WERI-Rb-1 (cell line): ENCODE results near the gene NKAIN4.

Experiments
- DNase-seq: peaks from one replicate; pipeline ENCODE4 v3.0.0-alpha.2; 2020
- H3K27ac ChIP-seq: fragments of 250-450 bp; sonication (Bioruptor Pico); 2 replicates; pipeline ENCODE4 v1.5.1; 2020; ENCODE audit warnings: mild to moderate bottlenecking, moderate library complexity
- H3K27me3 ChIP-seq: fragments of 250-450 bp; sonication (Bioruptor Pico); 2 replicates; pipeline ENCODE4 v1.5.1; 2021; ENCODE audit warnings: mild to moderate bottlenecking, low read depth, moderate library complexity; ENCODE audit not compliant: insufficient read depth, severe bottlenecking
- H3K36me3 ChIP-seq: fragments of 250-450 bp; sonication (Bioruptor Pico); 2 replicates; pipeline ENCODE4 v1.5.1; 2020; ENCODE audit warnings: mild to moderate bottlenecking, moderate library complexity
- H3K4me3 ChIP-seq: 2 replicates; pipeline ENCODE4 v1.5.1; 2011; ENCODE audit warnings: low read depth, mild to moderate bottlenecking, control low read depth, low read length
- H3K9me3 ChIP-seq: fragments of 250-450 bp; sonication (Bioruptor Pico); 2 replicates; pipeline ENCODE4 v1.5.1; 2021; ENCODE audit warnings: mild to moderate bottlenecking, moderate library complexity; ENCODE audit not compliant: severe bottlenecking
- TF ChIP-seq, protein P1 (sequence below): IDR thresholded peaks from 2 replicates; pipeline ENCODE4 v1.5.1; 2011; ENCODE audit warnings: low read depth, mild to moderate bottlenecking, control low read depth, inconsistent platforms, low read length

The NKAIN4 gene

GRCh38 chr20:63233924-63234323 lies 20.3 kb downstream of the NKAIN4 start:
- Histone ChIP-seq H3K27ac (no peak overlapping the region), H3K4me3 (no peak overlapping the region), H3K36me3 (no peaks in the 10 kb centered on the region), H3K9me3 (no peaks in the 10 kb centered on the region), H3K27me3 (no peaks in the 10 kb centered on the region)
- TF ChIP-seq, protein P1, sequence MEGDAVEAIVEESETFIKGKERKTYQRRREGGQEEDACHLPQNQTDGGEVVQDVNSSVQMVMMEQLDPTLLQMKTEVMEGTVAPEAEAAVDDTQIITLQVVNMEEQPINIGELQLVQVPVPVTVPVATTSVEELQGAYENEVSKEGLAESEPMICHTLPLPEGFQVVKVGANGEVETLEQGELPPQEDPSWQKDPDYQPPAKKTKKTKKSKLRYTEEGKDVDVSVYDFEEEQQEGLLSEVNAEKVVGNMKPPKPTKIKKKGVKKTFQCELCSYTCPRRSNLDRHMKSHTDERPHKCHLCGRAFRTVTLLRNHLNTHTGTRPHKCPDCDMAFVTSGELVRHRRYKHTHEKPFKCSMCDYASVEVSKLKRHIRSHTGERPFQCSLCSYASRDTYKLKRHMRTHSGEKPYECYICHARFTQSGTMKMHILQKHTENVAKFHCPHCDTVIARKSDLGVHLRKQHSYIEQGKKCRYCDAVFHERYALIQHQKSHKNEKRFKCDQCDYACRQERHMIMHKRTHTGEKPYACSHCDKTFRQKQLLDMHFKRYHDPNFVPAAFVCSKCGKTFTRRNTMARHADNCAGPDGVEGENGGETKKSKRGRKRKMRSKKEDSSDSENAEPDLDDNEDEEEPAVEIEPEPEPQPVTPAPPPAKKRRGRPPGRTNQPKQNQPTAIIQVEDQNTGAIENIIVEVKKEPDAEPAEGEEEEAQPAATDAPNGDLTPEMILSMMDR, result no peak
- DNase-seq, result no peak

DNA sequence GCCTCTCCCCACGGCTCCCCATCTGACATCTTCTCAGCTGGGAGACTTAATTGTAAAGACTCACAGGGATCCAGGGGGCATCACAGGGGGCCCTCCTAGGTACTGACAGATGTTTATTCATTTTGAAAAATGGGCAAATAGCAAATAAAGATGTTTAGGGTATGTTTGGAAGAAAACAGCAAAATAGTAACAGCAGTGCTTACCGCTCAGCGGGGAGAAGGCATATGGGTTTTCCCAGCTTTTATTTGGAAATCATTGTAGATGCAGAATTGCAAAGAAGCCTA lies 21.3 kb downstream of the NKAIN4 start:
- Histone ChIP-seq H3K4me3 (no peak overlapping the region), H3K27ac (no peak overlapping the region), H3K36me3 (no peaks in the 10 kb centered on the region), H3K9me3 (no peaks in the 10 kb centered on the region), H3K27me3 (no peaks in the 10 kb centered on the region)
- TF ChIP-seq, protein P1, result no peak
- DNase-seq, result no peak

DNA sequence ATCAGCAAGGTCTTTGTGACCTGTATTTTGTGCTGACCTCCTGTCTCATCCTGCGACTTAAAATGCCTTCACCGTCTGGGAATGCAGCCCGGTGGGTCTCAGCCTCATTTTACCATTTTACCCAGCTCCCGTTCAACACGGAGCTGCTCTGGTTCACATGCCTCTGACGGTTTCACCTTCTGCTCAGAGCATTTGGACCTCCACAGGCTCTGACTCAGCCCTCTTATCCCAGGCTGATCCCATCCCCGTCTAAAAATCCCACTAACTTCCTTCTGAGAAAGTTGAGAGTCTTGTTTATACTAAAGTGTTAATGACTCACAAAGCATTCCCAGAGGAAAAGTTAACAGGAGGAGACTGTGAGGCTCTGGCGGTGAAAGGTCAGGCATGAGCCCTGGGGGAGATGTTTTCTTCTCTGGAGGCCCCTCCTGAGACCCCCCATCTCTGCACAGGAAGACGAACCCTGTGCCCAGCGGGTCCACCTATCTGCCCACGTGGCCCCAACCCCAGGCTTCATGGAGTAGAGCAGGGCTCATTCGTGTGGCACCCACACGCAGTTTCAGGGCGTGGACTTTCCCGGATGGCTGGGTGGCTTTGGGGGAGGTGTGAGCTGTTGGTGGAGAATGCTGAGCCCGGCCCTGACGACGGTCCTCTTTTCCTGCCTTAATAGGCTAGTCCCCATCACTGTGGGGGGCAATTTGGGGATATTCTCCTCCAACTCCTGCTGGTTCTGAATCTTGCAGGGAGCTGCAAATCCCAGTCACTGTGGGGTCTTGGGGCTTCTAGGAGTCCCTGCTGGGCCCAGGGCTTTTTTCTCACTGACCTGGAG lies 21.8 kb downstream of the NKAIN4 start:
- no peaks in the 10 kb centered on the region for H3K27me3 ChIP-seq
- H3K4me3 ChIP-seq, result no peak overlapping the region
- H3K36me3 ChIP-seq, result no peaks in the 10 kb centered on the region
- no peak for DNase-seq
- H3K9me3 ChIP-seq, result no peaks in the 10 kb centered on the region
- TF ChIP-seq, protein P1, result no peak
- no peak overlapping the region for H3K27ac ChIP-seq

- no peaks in the 10 kb centered on the region for H3K27me3 ChIP-seq
Observed at GRCh38 chr20:63230800-63231268, 23.4 kb downstream of the NKAIN4 start.

GRCh38 chr20:63228806-63229205 lies 25.5 kb downstream of the NKAIN4 start:
- H3K4me3 ChIP-seq, result no peak overlapping the region
- no peak for DNase-seq
- no peaks in the 10 kb centered on the region for H3K27me3 ChIP-seq
- no peaks in the 10 kb centered on the region for H3K36me3 ChIP-seq
- no peak overlapping the region for H3K27ac ChIP-seq
- TF ChIP-seq, protein P1, result no peak
- H3K9me3 ChIP-seq, result no peaks in the 10 kb centered on the region

More at GRCh38 chr20:63230800-63231268, 23.4 kb downstream of the NKAIN4 start:
- no peak overlapping the region for H3K27ac ChIP-seq
- H3K36me3 ChIP-seq, result no peaks in the 10 kb centered on the region
- no peaks in the 10 kb centered on the region for H3K9me3 ChIP-seq
- DNase-seq, result peak; percentile 85
- TF ChIP-seq, protein P1, result peak; percentile 86
- no peak overlapping the region for H3K4me3 ChIP-seq

DNA sequence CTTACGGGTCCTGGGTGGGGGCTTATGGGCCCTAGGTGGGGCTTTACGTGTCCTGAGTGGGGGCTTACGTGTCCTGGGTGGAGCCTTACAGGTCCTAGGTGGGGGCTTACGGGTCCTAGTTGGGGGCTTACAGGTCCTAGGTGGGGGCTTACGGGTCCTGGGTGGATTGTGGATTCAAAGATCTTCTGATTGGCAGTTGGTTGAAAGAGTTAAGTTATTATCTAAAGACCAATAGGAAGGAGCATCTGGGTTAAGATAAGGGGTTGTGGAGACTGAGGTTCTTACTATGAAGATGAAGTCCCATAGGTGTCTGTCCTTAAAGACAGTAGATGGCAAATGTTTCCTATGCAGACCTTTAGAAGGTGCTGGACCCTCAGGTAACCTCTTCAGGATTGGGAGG lies 27.0 kb downstream of the NKAIN4 start:
- no peak overlapping the region for H3K27ac ChIP-seq
- no peak for DNase-seq
- H3K36me3 ChIP-seq, result no peaks in the 10 kb centered on the region
- H3K9me3 ChIP-seq, result no peaks in the 10 kb centered on the region
- TF ChIP-seq, protein P1, result no peak
- peaks cover 3% of the 10 kb centered on the region for H3K27me3 ChIP-seq
- no peak overlapping the region for H3K4me3 ChIP-seq
